ENCODE data around the gene HGFAC.

HGFAC gene

DNA sequence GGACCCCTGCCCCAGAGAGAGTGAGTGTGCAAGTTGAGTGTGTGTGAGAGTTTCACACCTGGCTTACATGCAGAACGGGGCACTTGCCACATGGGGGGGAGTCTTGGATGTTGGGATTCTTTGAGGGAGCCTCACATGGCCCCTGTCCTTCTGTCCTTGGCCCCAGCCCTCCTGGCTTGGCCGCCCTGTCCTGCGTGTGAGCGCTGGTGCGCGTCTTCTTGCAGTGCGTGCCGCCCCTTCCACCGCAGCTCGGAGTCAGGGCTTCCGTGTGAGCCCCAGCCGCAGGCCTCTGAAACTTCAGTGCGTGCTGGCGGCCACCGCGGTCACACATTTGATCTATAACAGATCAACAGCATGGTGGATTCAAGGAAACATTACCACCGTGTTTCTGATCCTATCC, 30.1 kb upstream of the HGFAC start:
- no peak for DNase-seq

DNA sequence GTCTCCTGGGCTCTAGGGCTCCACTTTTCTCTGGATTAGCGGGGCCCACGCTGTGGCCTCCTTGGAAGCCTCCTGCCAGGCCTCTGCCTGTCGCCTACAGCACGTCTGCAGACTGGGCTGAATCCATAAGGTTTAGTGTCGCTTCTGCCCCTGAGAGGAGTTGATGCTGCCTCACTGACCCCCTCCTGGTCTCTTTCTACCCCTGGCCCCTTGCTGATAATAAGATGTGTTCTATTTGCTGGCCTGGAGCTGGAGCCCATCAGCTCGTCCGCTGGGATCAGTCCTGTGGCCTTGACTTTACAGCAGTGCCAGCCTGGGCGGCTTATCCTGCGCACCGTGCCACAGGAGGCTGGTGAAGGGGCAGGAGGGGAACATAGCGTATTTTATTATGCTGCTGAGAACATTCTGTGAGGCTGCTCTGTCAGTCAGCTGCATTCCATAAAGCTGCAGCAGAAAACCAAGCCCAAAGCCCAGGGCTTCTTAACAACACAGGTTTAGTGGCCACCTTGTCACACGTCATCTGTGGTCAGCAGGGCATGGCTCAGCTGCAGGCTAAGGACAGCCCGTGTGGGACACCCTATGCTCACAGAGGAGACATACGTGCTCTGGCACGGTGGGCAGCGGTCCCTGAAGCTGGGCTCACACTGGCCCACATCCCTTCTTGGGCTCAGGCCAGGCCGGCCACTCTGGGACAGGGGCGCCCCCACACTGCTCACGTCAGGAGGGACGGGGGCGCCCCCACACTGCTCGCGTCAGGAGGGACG, 29.3 kb upstream of the HGFAC start:
- no peak for DNase-seq

DNA sequence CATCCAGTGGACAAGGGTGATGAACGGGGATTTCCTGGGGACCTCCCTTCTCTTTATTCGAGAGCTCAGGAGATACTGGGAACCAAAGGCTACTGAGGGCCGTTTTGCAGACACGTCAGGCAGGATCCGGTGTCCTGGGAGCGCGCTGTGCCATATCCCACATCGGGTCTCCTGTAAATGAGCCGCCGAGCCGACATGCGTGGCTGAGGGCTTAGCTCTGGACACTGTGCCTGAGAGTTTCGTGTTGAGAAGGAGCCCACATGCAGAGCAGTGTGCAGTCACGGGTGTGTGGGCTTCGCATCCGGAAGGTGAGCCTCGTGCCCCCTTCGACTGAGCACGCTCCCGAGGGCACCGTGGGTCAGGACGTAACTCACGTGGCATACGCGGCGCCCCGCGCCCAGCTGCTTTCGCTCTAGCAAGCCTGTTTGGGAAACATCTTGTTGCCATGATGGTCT, 28.5 kb upstream of the HGFAC start:
- DNase-seq: no peak

DNA sequence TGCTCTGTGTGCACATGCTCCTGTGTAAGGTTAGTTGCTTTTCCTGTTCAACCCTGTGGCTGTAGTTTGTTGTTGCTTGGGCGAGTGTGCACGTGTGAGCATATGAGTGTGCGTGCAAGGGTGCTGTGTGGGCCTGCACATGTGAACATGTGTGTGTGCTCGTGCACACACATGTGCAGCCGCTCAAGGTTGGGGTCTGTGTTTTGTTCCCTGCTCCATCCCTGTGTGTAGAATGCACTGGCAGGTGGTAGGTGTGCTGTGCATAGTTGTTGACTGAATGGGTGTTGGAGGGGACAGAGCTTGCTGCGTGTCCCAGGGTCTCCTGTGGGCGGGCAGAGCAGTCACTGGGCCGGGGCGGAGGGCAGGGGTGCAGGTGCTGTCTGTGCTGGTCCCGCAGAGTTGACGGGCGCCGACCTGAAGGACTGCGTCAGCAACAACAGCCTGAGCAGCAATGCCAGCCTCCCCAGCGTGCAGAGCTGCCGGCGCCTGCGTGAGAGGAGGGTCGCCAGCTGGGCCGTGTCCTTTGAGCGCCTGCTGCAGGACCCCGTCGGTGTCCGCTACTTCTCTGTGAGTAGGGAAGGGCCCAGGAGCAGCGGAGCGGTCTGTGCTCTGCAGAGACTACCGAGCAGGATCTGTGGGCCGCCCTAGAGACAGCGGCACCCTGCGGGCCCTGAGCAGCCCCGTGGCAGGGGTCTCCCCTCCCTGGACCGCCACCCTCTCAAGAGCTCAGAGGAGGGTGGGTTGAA, 27.9 kb upstream of the HGFAC start:
- DNase-seq: no peak

- no peak for DNase-seq
Measured at GRCh38 chr4:3414421-3415279, 27.1 kb upstream of the HGFAC start.

DNA sequence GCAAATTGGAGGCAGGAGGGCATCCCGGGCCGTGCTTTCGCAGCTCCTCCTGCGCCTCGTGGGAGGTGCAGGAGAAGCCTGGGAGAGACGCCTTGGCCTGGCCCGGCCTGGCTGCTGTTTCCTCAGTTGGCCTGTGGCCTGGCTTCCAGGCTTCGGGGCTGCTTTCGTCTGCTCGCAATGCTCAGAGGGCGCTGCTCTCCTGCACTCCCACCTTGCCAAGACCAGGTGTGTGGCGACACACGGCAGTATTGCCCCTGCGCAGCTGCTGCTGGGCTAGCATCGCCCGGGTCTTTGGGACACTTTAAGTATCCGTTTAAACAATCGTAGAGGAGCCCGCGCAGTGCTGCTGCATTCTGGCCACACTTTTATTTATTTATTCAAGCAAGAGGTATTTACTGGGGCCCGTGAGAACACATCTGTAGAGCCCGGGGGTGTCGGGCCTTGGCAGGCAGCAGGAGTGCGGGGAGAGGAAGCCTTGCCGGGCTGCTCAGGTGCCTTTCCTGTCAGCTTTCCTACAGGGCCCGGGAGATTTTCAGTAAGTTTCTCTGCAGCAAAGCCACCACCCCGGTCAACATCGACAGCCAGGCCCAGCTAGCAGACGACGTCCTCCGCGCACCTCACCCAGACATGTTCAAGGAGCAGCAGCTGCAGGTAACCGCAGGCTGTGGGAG, 26.2 kb upstream of the HGFAC start:
- DNase-seq: no peak

DNA sequence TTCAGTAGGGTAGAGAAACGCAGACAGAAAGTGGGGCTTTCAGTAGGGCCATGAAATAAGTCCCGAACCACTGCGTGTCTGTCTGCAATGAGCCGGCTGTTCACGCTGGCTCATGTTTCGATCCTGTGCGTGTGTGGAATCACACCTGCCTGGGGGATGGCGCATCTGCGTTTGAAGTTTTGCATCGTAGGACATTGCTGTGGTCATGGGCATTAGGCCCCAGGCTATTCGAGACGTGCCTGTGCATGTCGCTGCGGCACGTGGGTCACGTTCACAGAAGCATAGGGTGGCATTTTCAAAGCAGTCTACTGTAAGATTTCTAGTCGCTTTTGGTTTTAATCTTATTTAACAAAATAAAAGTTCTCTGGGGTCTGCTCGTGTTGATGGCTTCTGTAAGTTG, 25.5 kb upstream of the HGFAC start:
- DNase-seq: no peak

DNA sequence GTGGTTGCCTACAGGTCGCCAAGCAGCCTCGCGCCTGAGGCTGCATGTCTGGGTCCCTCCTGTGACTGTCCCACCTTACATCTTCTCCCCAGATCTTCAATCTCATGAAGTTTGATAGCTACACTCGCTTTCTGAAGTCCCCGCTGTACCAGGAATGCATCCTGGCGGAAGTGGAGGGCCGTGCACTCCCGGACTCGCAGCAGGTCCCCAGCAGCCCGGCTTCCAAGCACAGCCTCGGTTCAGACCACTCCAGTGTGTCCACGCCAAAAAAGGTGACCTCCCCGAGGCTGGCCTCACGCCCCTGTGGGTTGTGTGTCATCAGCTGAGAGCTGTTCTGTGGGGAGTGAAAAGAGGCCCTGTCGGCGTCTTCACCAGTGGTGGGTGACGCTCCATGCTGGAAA, 24.9 kb upstream of the HGFAC start:
- no peak for DNase-seq

GRCh38 chr4:3417448-3417847, 24.3 kb upstream of the HGFAC start:
- DNase-seq: no peak

DNA sequence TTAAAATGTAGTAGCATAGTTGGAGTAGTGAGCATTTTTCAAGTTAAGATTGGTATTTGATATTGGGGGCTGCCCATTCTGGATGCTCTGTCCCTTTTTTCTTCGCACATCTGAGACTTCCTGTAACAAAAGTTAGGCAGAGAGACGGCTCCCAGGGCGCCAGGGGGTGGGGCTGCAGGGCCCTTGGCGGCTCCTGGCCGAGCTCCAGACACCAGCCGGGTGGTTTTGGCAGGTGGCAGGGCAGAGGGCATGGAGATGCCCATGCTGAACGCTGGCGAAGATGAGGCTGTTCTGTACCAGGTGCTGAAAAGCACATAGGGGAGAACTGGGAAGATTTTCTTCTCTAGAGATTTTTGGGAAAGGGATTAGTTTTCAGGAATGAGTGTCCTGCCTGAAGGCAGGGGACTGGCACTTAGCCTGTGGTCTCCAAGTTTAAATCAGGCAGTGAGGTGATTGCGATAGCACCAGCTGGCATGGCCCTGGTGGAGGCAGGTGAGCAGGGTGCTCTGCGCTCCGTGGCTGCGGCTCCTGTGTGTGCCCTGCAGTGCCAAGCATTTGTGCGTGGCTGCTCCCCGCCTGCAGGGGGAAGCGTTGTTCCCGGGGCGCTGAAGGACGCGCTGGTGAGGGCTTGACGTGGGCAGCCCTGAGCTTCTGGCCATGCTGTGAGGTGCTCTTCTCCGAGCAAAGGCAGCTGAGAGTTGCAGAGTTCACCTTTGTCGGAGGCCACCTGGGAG, 23.6 kb upstream of the HGFAC start:
- no peak for DNase-seq

DNA sequence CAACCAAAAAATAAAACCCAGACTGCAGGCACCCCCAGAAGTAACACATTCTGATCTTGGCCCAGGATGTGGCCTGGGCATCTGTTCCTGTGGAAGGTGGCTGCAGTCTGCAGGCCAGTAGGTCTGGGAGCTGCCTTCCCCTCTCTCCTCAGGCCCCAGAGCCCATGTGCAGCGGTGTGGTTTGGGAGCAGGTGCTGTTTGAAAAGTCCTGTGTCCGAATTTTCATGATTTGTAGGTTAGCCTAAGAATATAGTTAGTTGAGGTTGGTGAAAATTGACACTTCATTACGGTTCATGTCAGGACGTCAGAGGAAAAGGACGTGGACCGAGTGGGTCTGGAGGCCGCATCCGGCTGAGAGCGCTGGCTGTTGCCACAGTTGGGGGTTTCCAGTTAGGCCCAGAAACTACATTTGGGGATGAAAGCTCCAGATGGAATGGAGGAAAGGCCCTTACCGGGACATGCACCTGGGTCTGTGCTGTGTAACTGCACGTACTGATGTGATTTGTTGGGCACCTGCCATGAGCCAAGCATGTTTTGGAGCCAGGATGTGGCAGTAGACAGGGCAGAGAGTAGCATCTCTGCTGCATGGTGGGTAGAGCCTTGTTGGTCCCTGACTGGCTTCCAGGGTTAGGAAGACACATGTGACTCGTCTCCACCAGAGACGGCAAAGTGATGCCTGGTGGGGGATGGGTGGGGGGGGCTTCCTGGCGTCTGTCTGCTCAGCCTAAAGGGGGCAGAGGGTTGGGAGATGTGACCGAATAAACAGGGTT, 21.7 kb upstream of the HGFAC start:
- no peak for DNase-seq

GRCh38 chr4:3420606-3420955, 21.2 kb upstream of the HGFAC start:
- DNase-seq: no peak

GRCh38 chr4:3420956-3421355, 20.8 kb upstream of the HGFAC start:
- no peak for DNase-seq

GRCh38 chr4:3421470-3421869, 20.3 kb upstream of the HGFAC start:
- no peak for DNase-seq

- DNase-seq: no peak
Measured at GRCh38 chr4:3422241-3422801, 19.4 kb upstream of the HGFAC start.

DNA sequence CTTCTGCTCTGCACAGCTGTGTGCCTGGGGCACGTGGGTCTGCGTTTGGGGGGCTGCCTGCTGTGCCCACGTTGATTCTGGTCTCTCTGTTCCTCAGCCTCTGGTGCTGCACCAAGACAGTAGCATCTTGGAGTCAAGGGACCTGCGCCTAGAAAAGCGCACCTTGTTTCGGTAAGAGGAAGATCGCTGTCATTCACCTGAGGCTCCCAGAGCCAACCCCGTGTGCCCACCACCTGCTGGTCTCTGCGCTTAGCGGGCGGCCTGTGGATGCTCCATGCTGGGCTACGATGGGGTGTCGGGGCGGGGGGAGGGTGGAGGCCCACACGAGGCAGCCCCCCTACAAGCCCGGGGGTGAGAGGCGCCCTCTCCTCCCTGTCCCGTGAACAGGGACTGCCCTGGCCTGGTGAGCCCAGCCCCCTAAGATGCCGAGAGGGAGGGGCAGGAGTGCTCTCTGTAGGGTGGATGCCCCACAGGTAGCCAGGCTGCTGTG, 18.9 kb upstream of the HGFAC start:
- no peak for DNase-seq

DNA sequence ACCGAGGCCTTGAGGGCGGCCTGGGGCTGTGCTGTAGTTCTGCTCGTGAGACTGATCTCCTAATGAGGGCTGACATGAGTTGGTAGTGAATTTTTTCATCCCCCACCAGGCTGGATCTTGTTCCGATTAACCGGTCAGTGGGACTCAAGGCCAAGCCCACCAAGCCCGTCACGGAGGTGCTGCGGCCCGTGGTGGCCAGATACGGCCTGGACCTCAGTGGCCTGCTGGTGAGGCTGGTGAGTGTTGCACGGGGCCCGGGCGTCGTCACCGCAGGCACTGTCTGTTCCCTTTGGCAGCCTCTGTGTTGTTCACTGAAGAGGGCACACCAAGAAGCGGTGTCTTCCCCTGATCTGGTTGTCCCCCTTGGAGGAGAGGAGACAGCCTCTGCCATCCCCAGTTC, 18.4 kb upstream of the HGFAC start:
- no peak for DNase-seq

GRCh38 chr4:3423952-3424351, 17.8 kb upstream of the HGFAC start:
- no peak for DNase-seq

GRCh38 chr4:3424522-3425095, 17.2 kb upstream of the HGFAC start:
- DNase-seq: no peak

- DNase-seq: no peak
Measured at GRCh38 chr4:3426465-3427133, 15.2 kb upstream of the HGFAC start.
